NOMO-1 treated with dmso at 0.1 percent for 144 hours (cell line): Measurements from ENCODE around the gene OR10A6.

ENCODE experiments used
- DNase-seq: peaks from one replicate; lab custom pipeline; 2025; ENCODE audit not compliant: unreplicated experiment; lab: John Stamatoyannopoulos, UW

Gene OR10A6, protein sequence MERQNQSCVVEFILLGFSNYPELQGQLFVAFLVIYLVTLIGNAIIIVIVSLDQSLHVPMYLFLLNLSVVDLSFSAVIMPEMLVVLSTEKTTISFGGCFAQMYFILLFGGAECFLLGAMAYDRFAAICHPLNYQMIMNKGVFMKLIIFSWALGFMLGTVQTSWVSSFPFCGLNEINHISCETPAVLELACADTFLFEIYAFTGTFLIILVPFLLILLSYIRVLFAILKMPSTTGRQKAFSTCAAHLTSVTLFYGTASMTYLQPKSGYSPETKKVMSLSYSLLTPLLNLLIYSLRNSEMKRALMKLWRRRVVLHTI

DNA sequence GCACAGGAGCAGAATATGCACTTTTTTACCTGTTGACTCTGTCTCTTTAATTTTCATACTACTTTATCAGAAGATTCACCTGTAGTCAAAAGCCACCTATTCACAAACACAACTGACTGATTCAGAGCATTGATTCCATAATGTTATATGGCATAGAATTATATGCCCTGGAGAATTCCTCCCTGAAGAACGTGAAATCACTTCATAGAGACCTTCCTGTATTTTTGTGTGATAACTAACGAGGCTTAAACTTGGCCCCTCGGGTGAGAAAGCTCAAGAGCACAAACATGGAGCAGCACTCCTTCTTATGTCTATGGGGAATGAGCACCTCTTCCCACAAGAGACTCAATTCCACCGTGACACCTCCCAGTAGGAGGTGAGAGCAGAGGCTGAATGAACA, at the start of gene OR10A6:
TSS of gene OR10A6 (minus strand) at position 101 of the 400 bp plus-strand sequence. CDS start 2,606 bp downstream, outside the sequence.
- DNase-seq, result no peak

- DNase-seq, result no peak
Observed at GRCh38 chr11:7977232-7977917, 46.3 kb upstream of the OR10A6 start.

- DNase-seq, result no peak
Observed at GRCh38 chr11:7974668-7975067, 43.6 kb upstream of the OR10A6 start.

DNA sequence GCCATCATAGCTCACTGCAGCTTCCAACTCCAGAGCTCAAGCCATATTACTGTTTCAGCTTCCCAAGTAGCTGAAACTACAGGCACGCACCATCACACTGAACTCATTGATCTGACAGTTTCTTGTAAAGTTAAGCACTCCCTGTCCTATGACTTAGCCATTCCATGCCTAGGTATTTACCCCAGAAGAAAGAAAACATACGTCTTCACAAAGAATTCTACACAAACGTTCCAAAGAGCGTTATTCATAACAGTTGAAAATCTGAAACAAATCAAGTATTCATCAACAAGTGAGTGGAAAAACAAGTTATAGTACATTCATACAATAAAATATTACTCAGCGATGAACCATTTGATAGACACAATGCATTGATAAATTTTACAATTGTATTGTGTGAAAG, 41.9 kb upstream of the OR10A6 start:
- DNase-seq, result no peak

- DNase-seq, result no peak
Observed at GRCh38 chr11:7971846-7972245, 40.8 kb upstream of the OR10A6 start.

DNA sequence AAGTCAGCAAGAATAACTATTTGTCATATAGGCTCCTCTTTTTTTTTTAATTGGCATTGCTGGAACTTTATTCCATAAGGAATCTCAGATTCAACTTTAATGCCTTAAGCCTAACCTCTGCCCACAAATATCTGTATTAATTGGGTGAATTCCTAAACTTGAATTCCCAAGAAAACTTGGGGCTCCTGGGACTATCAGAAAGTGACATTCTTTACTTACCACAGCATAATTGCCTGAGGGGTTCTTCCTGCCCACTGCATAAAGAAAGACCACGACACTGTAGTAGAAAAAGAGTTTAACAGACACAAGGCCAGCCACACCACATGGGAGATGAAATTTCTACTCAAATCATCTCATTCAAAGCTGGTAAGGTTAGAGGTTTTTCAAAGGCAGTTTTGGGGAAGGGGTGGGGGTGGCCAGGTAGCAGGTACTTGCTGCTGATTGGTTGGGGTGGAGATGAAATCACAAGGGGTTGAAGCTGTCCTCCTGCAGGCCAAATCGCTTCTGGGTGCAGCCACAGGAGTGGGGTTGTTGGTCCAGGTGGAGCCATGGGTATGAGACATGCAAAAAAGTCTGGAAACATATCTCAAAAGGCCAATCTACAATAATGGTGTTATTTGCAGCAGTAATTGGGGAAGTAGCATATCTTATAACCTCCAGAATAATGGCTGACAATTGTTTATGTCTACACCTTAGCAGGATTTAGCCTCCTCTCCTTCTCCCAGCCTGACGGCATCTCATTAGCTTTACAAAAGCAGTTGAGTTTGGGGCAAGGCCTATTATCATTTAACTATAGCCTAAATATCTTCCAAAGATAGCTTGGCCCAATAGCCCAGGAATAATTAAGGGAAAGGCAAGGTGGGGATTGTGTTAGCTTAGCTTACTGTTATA, 38.9 kb upstream of the OR10A6 start:
- no peak for DNase-seq

GRCh38 chr11:7968686-7969085, 37.6 kb upstream of the OR10A6 start:
- no peak for DNase-seq

GRCh38 chr11:7967826-7968225, 36.8 kb upstream of the OR10A6 start:
- no peak for DNase-seq

DNA sequence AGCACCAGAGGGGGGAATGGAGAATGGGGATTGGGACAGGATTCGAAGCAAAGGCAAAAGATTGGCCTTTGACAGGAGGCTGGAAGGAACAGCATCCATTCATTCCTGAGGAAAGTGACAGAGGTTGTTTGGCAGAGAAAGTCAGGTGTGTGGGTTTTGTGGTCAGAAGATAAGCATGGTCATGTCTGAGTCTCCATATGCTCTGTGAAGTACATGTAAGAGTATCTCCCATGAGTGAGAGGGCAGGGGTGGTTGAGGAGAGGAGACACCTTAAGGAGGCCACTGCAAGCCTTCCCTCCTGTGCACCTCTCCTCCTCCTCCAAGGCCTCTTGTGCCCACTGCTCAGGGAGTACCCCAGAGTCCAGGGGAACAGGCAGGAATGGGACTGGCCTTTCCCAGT, 36.0 kb upstream of the OR10A6 start:
- DNase-seq, result no peak

DNA sequence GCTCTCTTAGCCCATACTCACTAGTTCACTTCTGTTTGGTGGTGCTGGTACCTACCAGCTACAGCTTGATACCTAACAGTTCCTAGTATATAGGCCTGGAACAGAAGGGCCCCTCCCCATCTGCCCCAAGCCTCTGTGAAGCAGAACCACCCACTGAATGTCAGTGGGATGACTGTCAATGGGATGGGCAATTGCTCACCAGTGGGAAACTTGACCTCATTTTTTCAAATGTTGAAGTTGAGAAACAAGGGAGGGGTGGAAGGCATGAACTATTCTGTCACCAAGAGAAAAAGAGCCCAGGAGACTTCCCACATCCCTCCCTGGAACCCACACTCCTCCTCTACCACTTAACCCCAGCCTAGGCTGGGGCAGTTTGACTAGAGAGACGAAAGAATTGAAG, 34.3 kb upstream of the OR10A6 start, which contains the start of gene NLRP10:
TSS of gene NLRP10 (minus strand) at position 62 of the 400 bp plus-strand sequence. CDS start 1,952 bp downstream, outside the sequence.
- no peak for DNase-seq

DNA sequence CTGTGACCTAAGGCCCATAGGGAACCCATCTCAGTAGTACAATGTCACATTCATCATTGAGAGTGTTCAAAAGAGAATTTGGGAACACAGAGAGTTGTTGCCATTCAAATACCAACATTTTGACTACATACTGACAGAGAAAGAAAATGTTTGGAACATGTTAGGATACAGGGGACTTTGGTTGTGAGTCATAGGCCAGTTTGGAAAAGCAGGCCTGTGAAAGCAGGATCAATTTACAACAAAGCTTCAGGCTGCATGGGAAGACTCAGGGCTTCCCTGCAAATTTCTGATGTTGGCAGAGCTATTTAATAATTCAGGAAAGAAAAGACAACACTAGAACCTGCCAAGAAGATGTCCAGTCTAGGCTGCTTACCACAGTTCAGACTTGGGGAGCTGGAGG, 33.8 kb upstream of the OR10A6 start:
- no peak for DNase-seq

GRCh38 chr11:7964261-7964660, 33.2 kb upstream of the OR10A6 start:
- DNase-seq, result no peak

DNA sequence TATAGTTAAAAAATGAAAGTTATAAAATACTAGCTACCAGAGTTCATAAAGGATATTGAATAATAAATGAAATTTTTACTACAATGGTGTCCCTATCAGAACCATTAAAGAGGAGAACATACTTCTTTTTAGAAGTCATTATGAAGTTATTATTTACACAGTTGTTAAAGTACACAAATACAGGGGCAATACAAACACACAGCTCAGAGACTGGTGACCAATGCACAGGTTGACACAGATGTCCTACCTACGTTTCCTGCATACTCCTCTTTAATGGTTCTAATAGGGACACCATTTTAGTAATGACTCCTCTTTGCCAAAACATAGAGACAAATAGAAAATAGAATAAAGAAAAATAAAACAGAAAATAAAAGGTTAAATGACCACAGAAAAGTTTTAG, 24.1 kb upstream of the OR10A6 start:
- no peak for DNase-seq

- no peak for DNase-seq
Observed at GRCh38 chr11:7949934-7950333, 18.9 kb upstream of the OR10A6 start.

- no peak for DNase-seq
Observed at GRCh38 chr11:7944123-7944522, 13.1 kb upstream of the OR10A6 start.

DNA sequence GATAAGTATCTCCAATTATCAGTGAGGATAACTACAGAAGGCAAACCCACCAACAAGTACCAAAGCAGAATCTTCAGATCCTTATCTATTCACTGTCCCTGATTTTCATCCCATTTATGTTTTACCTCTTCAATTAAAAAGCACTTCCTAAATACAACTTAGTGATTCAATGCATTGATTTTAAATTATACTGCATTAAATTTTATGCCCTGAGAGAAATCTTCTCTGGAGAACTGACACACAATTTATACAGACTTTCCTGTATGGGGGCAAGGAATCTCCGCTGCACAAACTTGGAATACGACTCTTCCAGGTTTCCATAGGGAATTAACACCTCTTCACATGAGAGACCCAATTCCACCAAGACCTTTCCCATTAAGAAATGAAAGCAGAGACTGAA, 10.5 kb upstream of the OR10A6 start, which contains the start of gene OR10A3:
TSS of gene OR10A3 (minus strand) at position 101 of the 400 bp plus-strand sequence. CDS start 2,188 bp downstream, outside the sequence.
- DNase-seq, result no peak

DNA sequence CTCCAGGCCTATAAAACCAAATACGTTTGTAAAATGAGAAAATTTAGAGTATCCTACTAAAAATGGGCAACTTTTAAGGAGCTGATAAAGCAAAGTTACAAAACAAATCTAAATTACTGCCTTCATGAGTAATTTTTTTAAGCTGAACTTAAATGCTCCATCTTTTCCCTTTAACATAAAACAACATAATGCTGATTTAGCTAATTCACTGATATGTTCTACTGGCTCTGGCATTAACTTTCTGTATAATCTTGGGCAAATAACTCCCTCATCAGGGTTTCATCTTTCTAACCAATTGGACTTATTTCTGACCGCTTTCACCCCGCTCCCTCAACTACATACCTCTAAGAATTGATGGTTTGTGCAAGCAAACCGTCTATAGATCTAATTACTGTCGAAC, 10.1 kb upstream of the OR10A6 start:
- no peak for DNase-seq

DNA sequence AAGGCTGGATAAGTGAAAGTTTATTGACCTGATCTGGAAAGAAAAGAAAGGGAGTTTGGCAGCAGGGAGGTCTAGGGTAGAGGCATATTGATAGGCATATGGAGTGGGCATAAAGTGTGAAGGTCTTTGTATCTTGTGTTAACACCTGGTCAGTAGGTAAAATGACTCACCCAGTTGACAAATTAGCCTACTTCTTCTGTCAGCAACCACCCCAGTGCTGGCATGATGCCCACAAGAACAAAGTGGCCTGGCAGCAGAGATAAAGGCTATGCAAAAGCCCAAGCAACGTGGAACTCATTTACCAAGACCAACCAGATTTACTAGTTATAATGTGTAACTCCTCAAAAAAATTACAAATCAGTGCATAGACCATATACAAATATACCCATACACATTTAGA, 5.5 kb upstream of the OR10A6 start:
- no peak for DNase-seq

GRCh38 chr11:7927635-7928034, 3.4 kb downstream of the OR10A6 start:
- no peak for DNase-seq

- no peak for DNase-seq
Observed at GRCh38 chr11:7924536-7924935, 6.5 kb downstream of the OR10A6 start.

DNA sequence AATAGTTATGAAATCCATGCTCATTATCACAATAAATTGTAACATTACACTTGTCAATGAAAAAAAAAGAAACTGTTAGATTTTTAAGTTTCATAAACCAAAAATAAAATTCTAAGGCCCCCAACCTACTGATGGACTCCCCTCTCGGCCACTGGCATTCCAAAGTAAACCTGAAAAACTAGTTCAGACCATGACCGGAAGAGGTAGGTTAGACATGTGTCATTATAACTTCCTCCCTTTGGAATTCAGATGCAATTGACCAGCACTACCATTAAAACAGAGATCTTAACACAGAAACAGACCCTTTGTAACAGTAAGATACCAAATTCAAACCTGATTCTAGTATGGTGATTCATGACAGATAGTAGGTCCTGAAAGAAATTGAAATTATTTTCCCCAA, 12.9 kb downstream of the OR10A6 start:
- DNase-seq, result no peak
